ENCODE results near the gene IZUMO4.

DNA sequence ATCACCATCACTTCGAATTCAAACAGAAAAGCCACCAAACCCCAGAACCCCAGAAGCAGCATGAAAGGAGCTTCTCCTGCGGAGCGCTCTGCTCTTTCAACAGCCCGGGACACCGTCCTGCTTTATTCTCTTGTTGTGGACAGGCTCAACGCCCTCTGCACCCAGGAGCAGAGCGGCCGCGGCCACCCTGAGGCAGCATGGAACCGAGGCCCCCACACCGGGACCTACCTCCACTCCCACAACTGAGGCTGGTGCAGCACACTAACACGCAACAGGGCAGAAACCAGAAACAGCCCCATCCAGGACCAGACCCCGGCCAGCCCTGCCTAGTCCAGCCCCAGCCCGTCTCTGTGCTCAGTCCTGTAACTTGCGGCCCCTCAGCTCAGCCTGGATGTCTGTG, 47.5 kb downstream of the IZUMO4 start:
- TF ChIP-seq, protein P1, sequence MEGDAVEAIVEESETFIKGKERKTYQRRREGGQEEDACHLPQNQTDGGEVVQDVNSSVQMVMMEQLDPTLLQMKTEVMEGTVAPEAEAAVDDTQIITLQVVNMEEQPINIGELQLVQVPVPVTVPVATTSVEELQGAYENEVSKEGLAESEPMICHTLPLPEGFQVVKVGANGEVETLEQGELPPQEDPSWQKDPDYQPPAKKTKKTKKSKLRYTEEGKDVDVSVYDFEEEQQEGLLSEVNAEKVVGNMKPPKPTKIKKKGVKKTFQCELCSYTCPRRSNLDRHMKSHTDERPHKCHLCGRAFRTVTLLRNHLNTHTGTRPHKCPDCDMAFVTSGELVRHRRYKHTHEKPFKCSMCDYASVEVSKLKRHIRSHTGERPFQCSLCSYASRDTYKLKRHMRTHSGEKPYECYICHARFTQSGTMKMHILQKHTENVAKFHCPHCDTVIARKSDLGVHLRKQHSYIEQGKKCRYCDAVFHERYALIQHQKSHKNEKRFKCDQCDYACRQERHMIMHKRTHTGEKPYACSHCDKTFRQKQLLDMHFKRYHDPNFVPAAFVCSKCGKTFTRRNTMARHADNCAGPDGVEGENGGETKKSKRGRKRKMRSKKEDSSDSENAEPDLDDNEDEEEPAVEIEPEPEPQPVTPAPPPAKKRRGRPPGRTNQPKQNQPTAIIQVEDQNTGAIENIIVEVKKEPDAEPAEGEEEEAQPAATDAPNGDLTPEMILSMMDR (IDR thresholded peaks at IDR 0.05) = no peak
- TF ChIP-seq POLR2A (IDR thresholded peaks at IDR 0.05) = no peak
